ENCODE results near the gene XPR1. TPM values are rescaled to one million over a fixed set of nuclear protein-coding genes. Genes with fewer than 3 reads are reported as not detected.

The XPR1 gene
- total and polyA plus RNA-seq, 2 donors (not counting 3 experiments of a cell fraction or from before 2014, with no cell fraction given), result 23.9 to 26.7 TPM

DNA sequence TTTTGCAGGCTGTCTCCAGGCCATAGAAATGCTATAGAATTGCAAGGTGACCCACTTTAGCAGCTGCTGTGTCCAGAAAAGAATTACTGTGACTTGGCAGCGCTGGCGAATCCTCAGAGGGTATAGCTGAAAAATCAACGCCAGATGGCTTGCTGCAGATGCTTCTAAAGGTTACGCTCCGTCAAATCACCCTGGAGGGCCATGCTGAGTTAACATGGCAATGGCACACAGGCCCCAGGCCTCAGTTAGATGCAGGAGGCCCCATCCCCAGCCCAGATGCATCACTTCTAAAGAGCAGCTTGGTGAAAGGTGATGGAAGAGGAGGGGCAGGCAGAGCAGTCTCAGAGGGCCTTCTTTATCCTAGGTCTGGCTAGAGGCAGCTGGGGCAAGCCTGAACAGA is 298.9 kb downstream of the XPR1 start:
- intact Hi-C loops (cut with micrococcal nuclease) (no loop called here), dilution Hi-C loops (cut with MboI; ENCODE audit: extremely low pct_ligation_motif_present, low sequenced_read_pairs) (no loop called here)
- FAIRE-seq, result no peak
- H3K79me2 ChIP-seq (ENCODE audit: control insufficient read depth, insufficient read depth, low read length), result no peaks in the 10 kb centered on the region
- no peaks in the 10 kb centered on the region for H3K4me1 ChIP-seq (ENCODE audit: control insufficient read depth, extremely low read depth, insufficient read depth, low read length)
- BruUV-seq (replicated peaks), result no TSS peak
- no peaks in the 10 kb centered on the region for H3K9me1 ChIP-seq (replicated peaks; ENCODE audit: control insufficient read depth, extremely low read depth, insufficient read depth, low read length)
- ChIA-PET POLR2A (no interaction called here), CTCF (interaction anchor here (1.1 to 2.4 kb wide), 2 partner anchors 10 to 49 kb away, joined by 5 to 12 read pairs; no protein-coding TSS in a partner anchor)
- H3K27me3 ChIP-seq (ENCODE audit: control insufficient read depth in 2 of 2, insufficient read depth in 2 of 2, low read length in 2 of 2), result no peaks in the 10 kb centered on the region
- H3K36me3 ChIP-seq (ENCODE audit: control insufficient read depth in 2 of 2, extremely low read depth in 1 of 2, insufficient read depth in 2 of 2, low read length in 2 of 2), result no peaks in the 10 kb centered on the region
- no peak for DNase-seq (ENCODE audit: low read depth, low spot score)
- no peak overlapping the region for H3K9ac ChIP-seq (replicated peaks; ENCODE audit: extremely low read depth, insufficient read depth, low read length)
- H2AFZ ChIP-seq (ENCODE audit: low read depth, low read length), result no peak overlapping the region
- no peak overlapping the region for H3K4me3 ChIP-seq (replicated peaks in 1 of 3; ENCODE audit: insufficient read depth in 1 of 3, low read depth in 1 of 3, low read length in 3 of 3)
- no peak overlapping the region for H3K27ac ChIP-seq (ENCODE audit: insufficient read depth, low read depth, low read length)
- no peak for TF ChIP-seq MYC (IDR thresholded peaks at IDR 0.05; ENCODE audit: low read depth, low read length)
- no peak for TF ChIP-seq POLR2AphosphoS5 (IDR thresholded peaks at IDR 0.05; ENCODE audit: insufficient read depth, low read depth, low read length)
- TF ChIP-seq FOS (IDR thresholded peaks at IDR 0.05; ENCODE audit: borderline replicate concordance, insufficient read depth, low read length), result no peak
- no peak for TF ChIP-seq JUN (IDR thresholded peaks at IDR 0.05; ENCODE audit: borderline replicate concordance, insufficient read depth, insufficient read length, low read depth)
- no peak for TF ChIP-seq EZH2 (IDR thresholded peaks at IDR 0.05; ENCODE audit: borderline replicate concordance, low read depth, low read length, severe bottlenecking)
- H4K20me1 ChIP-seq (replicated peaks; ENCODE audit: control insufficient read depth, extremely low read depth, insufficient read depth, low read length), result no peaks in the 10 kb centered on the region
- H3K9me3 ChIP-seq (replicated peaks; ENCODE audit: control insufficient read depth, insufficient read depth, low read length), result no peaks in the 10 kb centered on the region
- H3K4me2 ChIP-seq (ENCODE audit: insufficient read depth, low read length), result no peak overlapping the region

DNA sequence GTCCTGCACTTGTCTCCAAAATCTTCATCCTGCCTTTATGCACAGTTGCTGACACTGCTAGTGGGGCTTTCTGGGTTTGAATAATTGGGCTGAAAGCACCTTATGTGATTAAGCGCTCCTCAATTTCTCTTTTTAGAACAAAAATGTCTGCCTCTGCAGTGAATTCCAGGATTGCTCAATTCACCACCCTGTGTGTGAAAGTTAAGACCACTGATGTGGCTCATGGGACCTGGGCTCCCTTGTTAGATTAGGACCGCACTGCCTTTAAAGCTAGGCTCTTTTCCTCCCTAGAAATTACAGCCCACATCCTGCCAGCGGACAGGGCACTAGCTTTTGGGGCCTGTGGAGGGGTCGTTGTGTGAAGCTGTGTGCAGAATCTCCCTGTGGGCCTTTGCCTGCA is 299.7 kb downstream of the XPR1 start:
- Histone ChIP-seq H3K27me3 (ENCODE audit: control insufficient read depth in 2 of 2, insufficient read depth in 2 of 2, low read length in 2 of 2) (no peaks in the 10 kb centered on the region), H3K9ac (replicated peaks; ENCODE audit: extremely low read depth, insufficient read depth, low read length) (no peak overlapping the region), H2AFZ (ENCODE audit: low read depth, low read length) (no peak overlapping the region), H4K20me1 (replicated peaks; ENCODE audit: control insufficient read depth, extremely low read depth, insufficient read depth, low read length) (no peaks in the 10 kb centered on the region), H3K9me1 (replicated peaks; ENCODE audit: control insufficient read depth, extremely low read depth, insufficient read depth, low read length) (no peaks in the 10 kb centered on the region), H3K9me3 (replicated peaks; ENCODE audit: control insufficient read depth, insufficient read depth, low read length) (no peaks in the 10 kb centered on the region), H3K36me3 (ENCODE audit: control insufficient read depth in 2 of 2, extremely low read depth in 1 of 2, insufficient read depth in 2 of 2, low read length in 2 of 2) (no peaks in the 10 kb centered on the region), H3K79me2 (ENCODE audit: control insufficient read depth, insufficient read depth, low read length) (no peaks in the 10 kb centered on the region), H3K27ac (ENCODE audit: insufficient read depth, low read depth, low read length) (no peak overlapping the region), H3K4me1 (ENCODE audit: control insufficient read depth, extremely low read depth, insufficient read depth, low read length) (no peaks in the 10 kb centered on the region), H3K4me3 (replicated peaks in 1 of 3; ENCODE audit: insufficient read depth in 1 of 3, low read depth in 1 of 3, low read length in 3 of 3) (no peak overlapping the region), H3K4me2 (ENCODE audit: insufficient read depth, low read length) (no peak overlapping the region)
- dilution Hi-C loops (cut with MboI; ENCODE audit: extremely low pct_ligation_motif_present, low sequenced_read_pairs), result no loop called here
- ChIA-PET POLR2A (no interaction called here), CTCF (interaction anchor here (1.1 to 2.4 kb wide), 2 partner anchors 11 to 50 kb away, joined by 5 to 12 read pairs; no protein-coding TSS in a partner anchor)
- TF ChIP-seq POLR2A (IDR thresholded peaks at IDR 0.05; ENCODE audit: low read depth, low read length) (no peak), GATA2 (IDR thresholded peaks at IDR 0.05; ENCODE audit: insufficient read depth, insufficient read length, low read depth, low read length) (no peak), EZH2 (IDR thresholded peaks at IDR 0.05; ENCODE audit: borderline replicate concordance, low read depth, low read length, severe bottlenecking) (no peak), JUN (IDR thresholded peaks at IDR 0.05; ENCODE audit: borderline replicate concordance, insufficient read depth, insufficient read length, low read depth) (no peak), MYC (IDR thresholded peaks at IDR 0.05; ENCODE audit: low read depth, low read length) (no peak), FOS (IDR thresholded peaks at IDR 0.05; ENCODE audit: borderline replicate concordance, insufficient read depth, low read length) (no peak), POLR2AphosphoS5 (IDR thresholded peaks at IDR 0.05; ENCODE audit: insufficient read depth, low read depth, low read length) (no peak)
- TF ChIP-seq, protein P1, sequence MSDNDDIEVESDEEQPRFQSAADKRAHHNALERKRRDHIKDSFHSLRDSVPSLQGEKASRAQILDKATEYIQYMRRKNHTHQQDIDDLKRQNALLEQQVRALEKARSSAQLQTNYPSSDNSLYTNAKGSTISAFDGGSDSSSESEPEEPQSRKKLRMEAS (IDR thresholded peaks at IDR 0.05; ENCODE audit: insufficient read depth, insufficient read length), result no peak
- TF ChIP-seq, protein P2, sequence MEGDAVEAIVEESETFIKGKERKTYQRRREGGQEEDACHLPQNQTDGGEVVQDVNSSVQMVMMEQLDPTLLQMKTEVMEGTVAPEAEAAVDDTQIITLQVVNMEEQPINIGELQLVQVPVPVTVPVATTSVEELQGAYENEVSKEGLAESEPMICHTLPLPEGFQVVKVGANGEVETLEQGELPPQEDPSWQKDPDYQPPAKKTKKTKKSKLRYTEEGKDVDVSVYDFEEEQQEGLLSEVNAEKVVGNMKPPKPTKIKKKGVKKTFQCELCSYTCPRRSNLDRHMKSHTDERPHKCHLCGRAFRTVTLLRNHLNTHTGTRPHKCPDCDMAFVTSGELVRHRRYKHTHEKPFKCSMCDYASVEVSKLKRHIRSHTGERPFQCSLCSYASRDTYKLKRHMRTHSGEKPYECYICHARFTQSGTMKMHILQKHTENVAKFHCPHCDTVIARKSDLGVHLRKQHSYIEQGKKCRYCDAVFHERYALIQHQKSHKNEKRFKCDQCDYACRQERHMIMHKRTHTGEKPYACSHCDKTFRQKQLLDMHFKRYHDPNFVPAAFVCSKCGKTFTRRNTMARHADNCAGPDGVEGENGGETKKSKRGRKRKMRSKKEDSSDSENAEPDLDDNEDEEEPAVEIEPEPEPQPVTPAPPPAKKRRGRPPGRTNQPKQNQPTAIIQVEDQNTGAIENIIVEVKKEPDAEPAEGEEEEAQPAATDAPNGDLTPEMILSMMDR (IDR thresholded peaks at IDR 0.05; ENCODE audit: extremely low read depth in 1 of 2, insufficient read depth in 1 of 2, low read depth in 1 of 2, low read length in 2 of 2), result no peak
- no TSS peak for BruUV-seq (replicated peaks)
- intact Hi-C loops (cut with micrococcal nuclease), result no loop called here
- DNase-seq (ENCODE audit: low read depth, low spot score), result no peak
- no peak for FAIRE-seq

All from endothelial cell of umbilical vein (primary cell).